NCI-H1694 treated with DMSO at 0.1 percent for 48 hours (cell line): ENCODE measurements around the gene CNTN6.

Experiments
- DNase-seq: peaks from one replicate; lab custom pipeline; 2025; lab: John Stamatoyannopoulos, UW

CNTN6 gene

GRCh38 chr3:1423566-1424089 lies 330.8 kb downstream of the CNTN6 start:
- no peak for DNase-seq

GRCh38 chr3:1439395-1439794 lies 346.6 kb downstream of the CNTN6 start:
- DNase-seq = no peak

- no peak for DNase-seq
Measured at GRCh38 chr3:1442271-1442670, 349.4 kb downstream of the CNTN6 start.

GRCh38 chr3:1444195-1444594 lies 351.4 kb downstream of the CNTN6 start:
- no peak for DNase-seq

- DNase-seq = no peak
Measured at GRCh38 chr3:1446531-1446930, 353.7 kb downstream of the CNTN6 start.

GRCh38 chr3:1447452-1447851 lies 354.6 kb downstream of the CNTN6 start:
- no peak for DNase-seq

- no peak for DNase-seq
Measured at GRCh38 chr3:1448443-1448842, 355.6 kb downstream of the CNTN6 start.
